Progenitor cell of endocrine pancreas (in vitro differentiated cells): ENCODE data around the gene ERGIC3. TPM values are rescaled to one million over a fixed set of nuclear protein-coding genes. Genes with fewer than 3 reads are reported as not detected.
"Not testable (repeated sequence)": the region's sequence is repeated elsewhere in the genome, so short reads cannot be mapped to it uniquely, and the experiment has no call there.

ENCODE experiments used
- DNase-seq: peaks from one replicate; pipeline ENCODE4 v3.0.0; 2021; ENCODE audit warnings: low spot score; ENCODE audit not compliant: unreplicated experiment
- H3K27ac Mint-ChIP-seq: 2 replicates; pipeline ENCODE4 v1.8.0; 2021; ENCODE audit warnings: mild to moderate bottlenecking, moderate library complexity, mixed read lengths
- H3K27me3 Mint-ChIP-seq: 2 replicates; pipeline ENCODE4 v1.8.0; 2021; ENCODE audit warnings: mixed read lengths
- H3K36me3 Mint-ChIP-seq: 2 replicates; pipeline ENCODE4 v1.8.0; 2022; ENCODE audit warnings: mixed read lengths; ENCODE audit not compliant: insufficient read depth
- H3K4me1 Mint-ChIP-seq: 2 replicates; pipeline ENCODE4 v1.8.0; 2021; ENCODE audit warnings: low read depth, mixed read lengths
- H3K4me3 Mint-ChIP-seq: 2 replicates; pipeline ENCODE4 v1.8.0; 2021; ENCODE audit warnings: low read depth, mild to moderate bottlenecking, moderate library complexity, mixed read lengths
- H3K9me3 Mint-ChIP-seq: 2 replicates; pipeline ENCODE4 v1.8.0; 2021; ENCODE audit warnings: low read depth, mixed read lengths
- total RNA-seq: library from RNA; stranded (reverse); gene quantifications from 2 replicates; pipeline ENCODE4 v1.2.1, GENCODE V29; 2021
- TF ChIP-seq, protein P1 (sequence below): fragments of 200-600 bp; sonication (generic); IDR thresholded peaks from one replicate; pipeline ENCODE4 v1.5.0; 2021; ENCODE audit warnings: antibody characterized with exemption, mild to moderate bottlenecking; ENCODE audit not compliant: unreplicated experiment

Gene ERGIC3
- total RNA-seq, 1 donor from 2014 or later = 286 TPM

DNA sequence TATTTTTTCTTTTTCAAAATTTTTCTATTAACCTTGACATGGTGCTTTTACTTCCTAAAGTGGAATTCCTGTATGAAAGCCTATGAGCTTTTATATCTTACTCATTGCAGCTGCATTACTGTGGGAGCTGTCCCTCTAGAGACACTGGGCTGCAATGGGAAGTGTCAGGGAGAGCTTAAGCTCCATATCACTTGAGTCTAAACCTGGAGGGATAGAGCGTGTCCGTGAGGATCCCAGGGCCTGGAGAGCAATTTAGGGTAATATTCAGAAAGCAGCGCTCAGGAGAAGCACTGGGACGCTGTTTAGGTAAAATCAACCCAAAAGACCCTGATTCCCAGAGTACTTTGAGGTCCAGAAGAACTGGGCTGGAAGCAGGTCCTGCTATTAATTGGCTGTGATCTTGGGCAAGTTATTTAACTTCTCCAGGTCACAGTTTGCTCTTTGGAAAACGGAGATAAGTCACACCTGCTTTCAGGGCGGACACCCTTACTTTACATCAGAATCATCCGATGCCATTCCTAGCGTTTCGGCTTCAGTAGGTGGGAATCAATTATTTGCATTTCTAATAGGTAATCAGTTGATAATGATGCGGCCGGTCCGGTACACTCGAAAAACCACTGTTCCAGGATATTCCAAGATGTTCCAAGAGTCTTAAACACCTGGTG lies 628 bp upstream of the ERGIC3 start:
- H3K27me3 Mint-ChIP-seq = no peaks in the 10 kb centered on the region
- no peaks in the 10 kb centered on the region for H3K9me3 Mint-ChIP-seq
- no peak for DNase-seq
- TF ChIP-seq, protein P1, sequence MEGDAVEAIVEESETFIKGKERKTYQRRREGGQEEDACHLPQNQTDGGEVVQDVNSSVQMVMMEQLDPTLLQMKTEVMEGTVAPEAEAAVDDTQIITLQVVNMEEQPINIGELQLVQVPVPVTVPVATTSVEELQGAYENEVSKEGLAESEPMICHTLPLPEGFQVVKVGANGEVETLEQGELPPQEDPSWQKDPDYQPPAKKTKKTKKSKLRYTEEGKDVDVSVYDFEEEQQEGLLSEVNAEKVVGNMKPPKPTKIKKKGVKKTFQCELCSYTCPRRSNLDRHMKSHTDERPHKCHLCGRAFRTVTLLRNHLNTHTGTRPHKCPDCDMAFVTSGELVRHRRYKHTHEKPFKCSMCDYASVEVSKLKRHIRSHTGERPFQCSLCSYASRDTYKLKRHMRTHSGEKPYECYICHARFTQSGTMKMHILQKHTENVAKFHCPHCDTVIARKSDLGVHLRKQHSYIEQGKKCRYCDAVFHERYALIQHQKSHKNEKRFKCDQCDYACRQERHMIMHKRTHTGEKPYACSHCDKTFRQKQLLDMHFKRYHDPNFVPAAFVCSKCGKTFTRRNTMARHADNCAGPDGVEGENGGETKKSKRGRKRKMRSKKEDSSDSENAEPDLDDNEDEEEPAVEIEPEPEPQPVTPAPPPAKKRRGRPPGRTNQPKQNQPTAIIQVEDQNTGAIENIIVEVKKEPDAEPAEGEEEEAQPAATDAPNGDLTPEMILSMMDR = no peak
- peak overlapping the region; percentile 96 for H3K27ac Mint-ChIP-seq
- H3K4me1 Mint-ChIP-seq = peaks cover 10% of the 10 kb centered on the region
- peak overlapping the region; percentile 88 for H3K4me3 Mint-ChIP-seq
- peaks cover 4% of the 10 kb centered on the region for H3K36me3 Mint-ChIP-seq

DNA sequence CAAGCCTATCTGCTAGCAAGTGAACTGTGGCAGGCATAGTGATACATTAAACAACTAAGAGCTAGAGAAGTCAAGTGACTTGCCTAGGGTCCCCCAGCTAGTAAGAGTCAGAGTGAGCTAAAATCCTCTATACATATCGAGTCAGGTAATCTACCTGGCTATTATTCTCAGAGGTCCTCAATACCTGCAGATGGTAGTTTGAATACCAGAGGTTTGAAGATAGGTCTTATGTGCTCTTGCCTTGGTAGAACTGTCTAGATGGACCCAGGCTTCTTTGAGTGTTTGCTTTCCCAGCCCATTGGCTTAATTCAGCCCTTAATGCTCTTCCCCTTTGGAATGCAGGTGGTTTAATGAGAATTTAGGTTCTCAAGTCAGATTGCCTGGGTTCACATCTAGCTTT lies 1.1 kb downstream of the ERGIC3 start:
- Mint-ChIP-seq H3K36me3 (peaks cover 4% of the 10 kb centered on the region), H3K27ac (peak overlapping the region; percentile 96), H3K4me1 (peaks cover 10% of the 10 kb centered on the region), H3K27me3 (no peaks in the 10 kb centered on the region), H3K4me3 (peak overlapping the region; percentile 88), H3K9me3 (no peaks in the 10 kb centered on the region)
- DNase-seq = no peak
- TF ChIP-seq, protein P1 = no peak

DNA sequence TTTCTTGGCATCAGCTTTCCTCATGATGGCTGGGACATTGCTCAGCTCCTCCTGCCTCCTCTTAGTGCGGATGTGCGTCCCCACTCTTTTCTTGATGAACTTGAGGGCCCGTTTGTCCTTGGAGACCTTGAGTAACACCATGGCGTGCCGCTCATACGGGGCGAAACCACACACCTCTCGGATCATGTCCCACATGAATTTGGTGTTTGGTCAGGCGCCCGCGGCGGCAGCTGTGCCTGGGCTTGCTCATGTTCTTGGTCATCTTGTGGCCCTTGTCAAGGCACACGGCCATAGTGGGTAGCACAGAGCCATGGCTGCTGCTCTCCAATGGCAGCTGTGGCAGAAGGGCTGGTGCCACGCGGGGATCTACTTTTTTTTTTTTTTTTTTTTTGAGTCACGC lies 2.6 kb downstream of the ERGIC3 start:
- Mint-ChIP-seq H3K9me3 (no peaks in the 10 kb centered on the region), H3K36me3 (peaks cover 9% of the 10 kb centered on the region), H3K4me3 (no peak overlapping the region), H3K4me1 (peaks cover 10% of the 10 kb centered on the region), H3K27me3 (no peaks in the 10 kb centered on the region), H3K27ac (no peak overlapping the region)
- TF ChIP-seq, protein P1 = no peak
- DNase-seq = no peak

DNA sequence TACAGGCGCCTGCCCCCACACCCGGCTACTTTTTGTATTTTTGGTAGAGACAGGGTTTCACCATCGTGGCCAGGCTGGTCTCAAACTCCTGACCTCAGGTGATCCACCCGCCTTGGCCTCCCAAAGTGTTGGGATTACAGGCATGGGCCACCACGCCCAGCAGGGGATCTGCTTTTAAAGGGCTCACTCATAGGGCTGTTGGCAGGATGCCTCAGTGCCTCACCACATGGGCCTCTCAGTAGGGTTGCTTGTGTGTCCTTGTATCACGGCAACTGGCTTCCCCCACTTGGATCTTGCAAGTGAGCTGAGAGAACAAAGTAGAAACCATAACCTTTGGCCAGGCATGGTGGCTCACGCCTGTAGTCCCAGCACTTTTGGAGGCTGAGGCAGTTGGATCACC lies 3.1 kb downstream of the ERGIC3 start:
- H3K9me3 Mint-ChIP-seq = not testable (repeated sequence)

DNA sequence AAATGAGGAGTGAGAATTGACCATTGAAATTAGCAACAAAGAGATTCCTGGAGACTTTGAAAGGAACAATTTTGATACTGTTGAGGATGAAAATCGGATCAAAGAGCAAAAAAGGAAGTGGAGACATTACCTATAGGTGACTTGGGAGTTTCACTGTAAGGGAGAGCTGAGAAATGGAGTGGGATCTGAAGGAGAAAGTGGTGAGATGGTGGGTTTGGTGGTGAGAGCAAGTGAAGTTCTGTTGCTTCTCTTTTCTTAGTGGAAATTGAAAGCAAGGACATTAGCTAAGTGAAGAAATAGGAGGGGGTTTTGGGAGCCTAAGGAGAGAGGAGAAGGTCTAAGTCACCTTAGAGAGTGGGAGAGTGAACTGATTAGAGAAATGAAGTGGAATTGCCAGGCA lies 4.2 kb downstream of the ERGIC3 start:
- H3K27ac Mint-ChIP-seq = no peak overlapping the region
- no peaks in the 10 kb centered on the region for H3K27me3 Mint-ChIP-seq
- H3K4me1 Mint-ChIP-seq = peaks cover 8% of the 10 kb centered on the region
- TF ChIP-seq, protein P1 = no peak
- no peaks in the 10 kb centered on the region for H3K9me3 Mint-ChIP-seq
- H3K4me3 Mint-ChIP-seq = no peak overlapping the region
- DNase-seq = no peak
- H3K36me3 Mint-ChIP-seq = peaks cover 11% of the 10 kb centered on the region

More for the DNA sequence above, 3.1 kb downstream of the ERGIC3 start:
- H3K4me1 Mint-ChIP-seq, H3K27ac Mint-ChIP-seq, H3K27me3 Mint-ChIP-seq, DNase-seq, H3K36me3 Mint-ChIP-seq, H3K4me3 Mint-ChIP-seq: not testable (repeated sequence)

DNA sequence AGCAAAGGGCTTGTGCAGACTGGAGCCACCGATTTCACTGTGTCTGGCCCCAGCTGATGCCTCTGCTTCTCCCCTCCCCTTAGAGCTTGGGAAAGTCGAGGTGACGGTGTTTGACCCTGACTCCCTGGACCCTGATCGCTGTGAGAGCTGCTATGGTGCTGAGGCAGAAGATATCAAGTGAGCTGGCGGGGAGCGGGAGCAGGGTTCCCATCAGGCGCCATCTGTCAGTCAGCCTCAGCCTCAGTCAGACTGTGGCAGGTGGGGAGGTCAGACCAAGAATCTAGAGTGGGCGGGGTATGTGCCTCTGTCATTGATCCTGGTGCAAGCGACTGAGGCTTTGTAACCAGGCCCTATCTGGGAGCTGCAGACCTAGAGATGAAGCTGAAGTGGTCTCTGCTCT lies 5.5 kb downstream of the ERGIC3 start:
- H3K4me1 Mint-ChIP-seq = peaks cover 5% of the 10 kb centered on the region
- DNase-seq = no peak
- no peak overlapping the region for H3K27ac Mint-ChIP-seq
- H3K9me3 Mint-ChIP-seq = no peaks in the 10 kb centered on the region
- H3K4me3 Mint-ChIP-seq = no peak overlapping the region
- no peaks in the 10 kb centered on the region for H3K27me3 Mint-ChIP-seq
- TF ChIP-seq, protein P1 = no peak
- H3K36me3 Mint-ChIP-seq = peaks cover 11% of the 10 kb centered on the region
